SK-N-SH (cell line): ENCODE data around the gene TM7SF2.

Source experiments
- CTCF ChIP-seq: fragments of 200-600 bp; sonication (generic); IDR thresholded peaks from 2 replicates; pipeline ENCODE4 v1.6.1; 2017; ENCODE audit warnings: antibody characterized with exemption, mild to moderate bottlenecking, moderate library complexity
- EP300 ChIP-seq, 2 experiments: IDR thresholded peaks; 2 replicates each; pipeline versions ENCODE4 v1.4.0 to v1.6.1; 2012; ENCODE audit warnings: borderline replicate concordance in 1 of 2, low read depth in 1 of 2, low read length in 1 of 2
- POLR2AphosphoS5 ChIP-seq: IDR thresholded peaks from 2 replicates; pipeline ENCODE4 v1.6.1; 2012; ENCODE audit warnings: low read depth, low read length
- RFX5 ChIP-seq: IDR thresholded peaks from 2 replicates; pipeline ENCODE4 v1.6.1; 2012; ENCODE audit warnings: mild to moderate bottlenecking, improper control_type of control experiment, low read length
- TAF1 ChIP-seq: IDR thresholded peaks from 2 replicates; pipeline ENCODE4 v1.6.1; 2012; ENCODE audit warnings: low read depth, mild to moderate bottlenecking, low read length, moderate library complexity, borderline replicate concordance

- no peak for TF ChIP-seq POLR2AphosphoS5
- TF ChIP-seq CTCF = no peak
- TF ChIP-seq TAF1 = no peak
- TF ChIP-seq RFX5 = no peak
- no peak for TF ChIP-seq EP300 (IDR thresholded peaks at IDR 0.05; ENCODE audit: borderline replicate concordance in 1 of 2, low read depth in 1 of 2, low read length in 1 of 2)
These were observed 39.1 kb upstream of the TM7SF2 start for GRCh38 chr11:65072631-65072966.
